ENCODE measurements around the gene LBHD1.
"Not testable (repeated sequence)": the region's sequence is repeated elsewhere in the genome, so short reads cannot be mapped to it uniquely, and the experiment has no call there.

The LBHD1 gene

DNA sequence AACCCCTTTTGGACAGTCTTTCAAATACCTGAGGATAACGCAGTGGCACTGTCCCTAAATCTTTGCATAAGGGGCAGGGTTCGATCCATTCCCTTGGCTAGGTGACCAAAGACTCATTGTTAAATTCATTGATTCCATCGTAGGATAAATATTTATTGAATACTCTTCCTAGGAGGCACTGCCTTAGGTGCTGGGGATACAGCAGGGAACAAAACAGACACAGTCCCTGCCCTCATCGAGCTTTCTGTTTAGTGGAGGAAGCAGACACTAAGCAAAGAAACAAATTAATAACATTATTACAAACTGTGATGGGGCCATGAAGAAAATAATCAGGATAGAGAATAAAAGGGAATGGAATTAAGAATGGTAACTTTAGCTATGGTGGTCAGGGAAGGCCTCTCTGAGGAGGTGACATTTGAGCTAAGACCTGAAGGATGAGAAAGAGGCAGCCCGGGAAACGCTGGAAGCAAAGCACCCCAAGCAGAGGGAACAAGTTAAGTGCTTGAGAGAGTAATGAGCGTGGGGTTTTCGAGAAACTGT, 51.0 kb downstream of the LBHD1 start:
- no peak for DNase-seq (ENCODE audit: low read depth in 1 of 2, low spot score in 1 of 2)

DNA sequence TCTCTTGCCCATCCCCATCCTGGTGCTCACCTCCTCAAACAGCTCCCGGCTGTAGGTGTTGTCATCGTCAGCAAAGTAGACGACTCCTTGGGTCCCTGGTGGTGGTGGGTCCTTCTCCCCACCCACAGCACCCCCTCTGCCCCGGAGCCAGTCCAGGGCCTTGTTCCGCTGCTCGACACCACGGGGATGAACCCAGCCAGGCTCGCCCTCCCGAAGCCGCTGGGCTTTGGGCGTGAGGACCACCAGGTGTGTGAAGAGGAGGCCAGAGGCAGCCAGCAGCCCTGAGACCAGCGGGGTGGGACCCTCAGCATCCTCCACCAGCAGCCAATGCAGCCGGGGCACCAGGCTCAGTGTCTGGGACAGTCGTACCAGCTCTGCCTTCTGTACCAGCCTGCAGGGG, 55.1 kb downstream of the LBHD1 start:
- DNase-seq (ENCODE audit: low read depth in 1 of 2, low spot score in 1 of 2) = not testable (repeated sequence)

DNA sequence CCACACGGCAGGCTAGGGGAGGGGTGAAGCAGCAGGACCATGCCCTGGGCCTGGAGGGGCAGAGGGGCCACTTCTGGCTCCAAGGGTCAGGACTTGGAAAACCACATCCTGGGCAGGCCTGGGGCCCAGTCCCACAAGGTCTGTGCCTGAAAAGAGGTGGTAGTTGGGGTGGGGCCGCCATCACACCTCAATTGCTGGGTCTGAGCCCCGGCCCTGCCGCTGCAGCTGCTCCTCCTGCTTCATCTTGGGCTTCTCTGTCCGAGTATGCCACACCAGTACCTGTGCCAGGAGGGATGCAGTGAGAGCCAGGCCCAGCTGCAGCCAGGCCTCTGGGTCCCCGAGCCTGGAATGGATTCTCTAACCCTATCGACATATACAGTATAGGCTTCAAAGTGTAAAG, 56.5 kb downstream of the LBHD1 start:
- no peak for DNase-seq (ENCODE audit: low read depth in 1 of 2, low spot score in 1 of 2)

DNA sequence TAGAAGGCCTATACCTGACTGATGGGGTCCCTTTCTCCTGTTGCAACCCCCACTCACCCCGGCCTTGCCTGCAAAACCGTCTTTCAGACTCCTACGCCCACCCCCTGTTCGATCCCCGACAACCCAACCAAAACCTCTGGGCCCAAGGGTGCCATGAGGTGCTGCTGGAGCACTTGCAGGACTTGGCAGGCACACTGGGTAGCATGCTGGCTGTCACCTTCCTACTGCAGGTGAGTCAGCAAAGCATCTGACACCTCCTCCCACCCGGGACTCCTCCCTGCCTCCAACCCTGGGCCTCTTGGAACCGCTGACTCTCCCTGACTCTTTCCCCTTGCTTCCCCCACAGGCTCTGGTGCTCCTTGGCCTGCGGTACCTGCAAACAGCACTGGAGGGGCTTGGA, 57.8 kb downstream of the LBHD1 start:
- no peak for DNase-seq (ENCODE audit: low read depth in 1 of 2, low spot score in 1 of 2)

DNA sequence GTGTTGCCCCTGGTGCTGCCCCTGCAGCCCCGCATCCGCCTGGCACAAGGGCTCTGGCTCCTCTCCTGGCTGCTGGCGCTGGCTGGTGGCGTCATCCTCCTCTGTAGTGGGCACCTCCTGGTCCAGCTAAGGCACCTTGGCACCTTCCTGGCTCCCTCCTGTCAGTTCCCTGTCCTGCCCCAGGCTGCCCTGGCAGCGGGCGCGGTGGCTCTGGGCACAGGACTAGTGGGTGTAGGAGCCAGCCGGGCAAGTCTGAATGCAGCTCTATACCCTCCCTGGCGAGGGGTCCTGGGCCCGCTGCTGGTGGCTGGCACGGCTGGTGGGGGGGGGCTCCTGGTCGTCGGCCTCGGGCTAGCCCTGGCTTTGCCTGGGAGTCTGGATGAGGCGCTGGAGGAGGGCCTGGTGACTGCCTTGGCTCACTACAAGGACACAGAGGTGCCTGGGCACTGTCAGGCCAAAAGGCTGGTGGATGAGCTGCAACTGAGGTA, 58.7 kb downstream of the LBHD1 start:
- DNase-seq (ENCODE audit: low read depth in 1 of 2, low spot score in 1 of 2) = no peak

All from activated T-helper 1 cell treated with anti-CD3 and anti-CD28 coated beads, Interleukin-2, amount 50 U/mL, for 16 hours (primary cell).